Ishikawa (cell line): ENCODE data around the gene EFCAB5.

ENCODE experiments used
- CREB1 ChIP-seq: IDR thresholded peaks from 2 replicates; pipeline ENCODE4 v1.6.1; 2012; ENCODE audit warnings: low read depth
- EP300 ChIP-seq: IDR thresholded peaks from 2 replicates; pipeline ENCODE4 v1.6.1; 2012; ENCODE audit warnings: borderline replicate concordance

DNA sequence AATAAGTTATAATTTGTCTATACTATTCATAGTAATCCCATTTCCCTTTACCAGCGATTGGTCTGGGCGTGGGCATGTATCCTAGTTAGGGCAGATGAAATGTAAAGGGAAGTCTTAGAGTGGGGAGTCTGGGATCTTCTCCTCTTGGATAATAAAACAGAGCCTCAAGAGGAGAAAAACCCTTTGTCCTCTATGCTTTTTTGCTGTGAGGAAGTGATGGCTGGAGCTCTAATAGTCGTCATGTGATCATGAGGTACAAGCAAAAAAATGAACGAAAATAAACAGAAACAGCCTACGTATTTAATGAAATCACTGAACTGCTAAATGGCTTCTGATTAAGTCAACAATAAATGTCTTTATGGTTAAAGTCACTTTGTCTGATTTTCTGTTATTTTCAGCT, 26.8 kb downstream of the EFCAB5 start:
- TF ChIP-seq EP300 (no peak), CREB1 (no peak)
